K562 (cell line): ENCODE results near the gene SULT6B1. TPM values are rescaled to one million over a fixed set of nuclear protein-coding genes. Genes with fewer than 3 reads are reported as not detected.

Experiments
- ATAC-seq: fragments of 200-7000 bp; cut with Tn5 transposase; 3 replicates; pipeline ENCODE4 v1.9.1; 2020; ENCODE audit warnings: moderate library complexity
- BruUV-seq: library from RNA; stranded (reverse); fragments of 400-500 nt; replicated peaks from 2 replicates; lab custom pipeline; 2021; lab: Mats Ljungman, UMichigan
- CTCF ChIA-PET: fragments of 300-600 bp; formaldehyde crosslinking; extraction: SDS; loops from one replicate; lab custom pipeline; 2021; ENCODE audit warnings: low intra/inter-chr PET ratio; lab: Yijun Ruan, JAX
- POLR2A ChIA-PET: fragments of 300-600, 350-650 bp; sonication (Branson Sonifier 250); formaldehyde crosslinking; extraction: SDS; loops from one replicate; lab custom pipeline; 2021; ENCODE audit warnings: antibody characterized with exemption, inconsistent platforms; lab: Yijun Ruan, JAX
- DNase-seq, 4 experiments: peaks; one replicate each; pipeline versions ENCODE4 v3.0.0 to v3.0.0-alpha.2; 2011 to 2018; ENCODE audit warnings: low spot score in 3 of 4, mixed read lengths in 3 of 4; ENCODE audit errors: extremely low read depth in 1 of 4
- FAIRE-seq: peaks from 2 replicates; lab custom pipeline; 2011; peaks lifted over from hg19 to GRCh38; lab: Jason Lieb, UNC
- H2AFZ ChIP-seq: 2 replicates; pipeline ENCODE4 v1.6.0; 2011; ENCODE audit warnings: low read depth, low read length, control low read depth, inconsistent platforms
- H3K27ac ChIP-seq: fragments of 200-600 bp; 3 replicates; pipeline ENCODE4 v1.8.0; 2011; ENCODE audit warnings: low read depth, mild to moderate bottlenecking, control low read depth, inconsistent platforms, low read length, moderate library complexity, mixed read lengths; ENCODE audit errors: extremely low read depth
- H3K27me3 ChIP-seq, 2 experiments: fragments of 300-600 bp in 1 of 2; 2 replicates in 1 of 2; 3 replicates in 1 of 2; pipeline versions ENCODE4 v1.6.0 to v1.8.0; 2011; ENCODE audit warnings: inconsistent platforms in 2 of 2, low read length in 2 of 2, mild to moderate bottlenecking in 1 of 2, mixed read lengths in 1 of 2, moderate library complexity in 1 of 2; ENCODE audit not compliant: control insufficient read depth in 2 of 2, insufficient read depth in 2 of 2
- H3K36me3 ChIP-seq: fragments of 300-600 bp; 3 replicates; pipeline ENCODE4 v1.8.0; 2011; ENCODE audit warnings: mild to moderate bottlenecking, low read length, inconsistent platforms; ENCODE audit not compliant: control insufficient read depth, insufficient read depth
- H3K4me1 ChIP-seq, 2 experiments: fragments of 200-600 bp in 1 of 2; replicated peaks in 1 of 2; 2 replicates in 1 of 2; 3 replicates in 1 of 2; pipeline versions ENCODE4 v1.5.1 to v1.8.0; 2011; ENCODE audit warnings: inconsistent platforms in 2 of 2, low read length in 2 of 2, mild to moderate bottlenecking in 1 of 2, mixed read lengths in 1 of 2, moderate library complexity in 1 of 2; ENCODE audit not compliant: control insufficient read depth in 2 of 2, insufficient read depth in 2 of 2
- H3K4me2 ChIP-seq: 2 replicates; pipeline ENCODE4 v1.6.1; 2011; ENCODE audit warnings: low read length, control low read depth, inconsistent platforms, mixed read lengths; ENCODE audit not compliant: insufficient read depth
- H3K4me3 ChIP-seq: fragments of 200-600 bp; sonication (generic), shearing (Covaris generic); 2 replicates; pipeline ENCODE4 v1.5.1; 2016; ENCODE audit warnings: control low read depth, inconsistent platforms
- H3K79me2 ChIP-seq: fragments of 200-600 bp; 3 replicates; pipeline ENCODE4 v1.8.0; 2011; ENCODE audit warnings: low read length, inconsistent platforms; ENCODE audit not compliant: control insufficient read depth, insufficient read depth
- H3K9ac ChIP-seq, 2 experiments: 2 replicates each; pipeline versions ENCODE4 v1.6.0 to v1.6.1; 2011; ENCODE audit warnings: low read depth in 2 of 2, low read length in 2 of 2, control low read depth in 1 of 2, inconsistent platforms in 1 of 2, mild to moderate bottlenecking in 1 of 2, mixed read lengths in 1 of 2; ENCODE audit not compliant: insufficient read depth in 1 of 2
- H3K9me1 ChIP-seq: one replicate; pipeline ENCODE4 v1.6.0; 2011; ENCODE audit warnings: inconsistent platforms, mild to moderate bottlenecking, low read length, moderate library complexity; ENCODE audit not compliant: control insufficient read depth, insufficient read depth
- H3K9me3 ChIP-seq: replicated peaks from 2 replicates; pipeline ENCODE4 v1.5.1; 2011; ENCODE audit warnings: low read depth, low read length, inconsistent platforms; ENCODE audit not compliant: control insufficient read depth, insufficient read depth
- H4K20me1 ChIP-seq: replicated peaks from 2 replicates; pipeline ENCODE4 v1.6.1; 2011; ENCODE audit warnings: low read length, inconsistent platforms, mixed read lengths; ENCODE audit not compliant: control insufficient read depth, insufficient read depth
- ATF7 ChIP-seq: fragments of 450-650 bp; IDR thresholded peaks from 2 replicates; pipeline ENCODE4 v1.7.1; 2014; ENCODE audit warnings: mild to moderate bottlenecking, moderate library complexity
- FOXA3 ChIP-seq, 2 experiments: fragments of 450-650 bp in 1 of 2; sonication (generic) in 1 of 2; formaldehyde crosslinking; IDR thresholded peaks in 1 of 2; conservative IDR thresholded peaks in 1 of 2; 2 replicates each; pipeline versions ENCODE4 v1.4.0 to v1.8.0; 2020 to 2022; ENCODE audit warnings: mild to moderate bottlenecking in 2 of 2, missing genetic modification reagents in 1 of 2
- GABPA ChIP-seq: fragments of 200-800 bp; sonication (Bioruptor generic); conservative IDR thresholded peaks from 2 replicates; pipeline ENCODE4 v1.6.1; 2016; ENCODE audit warnings: low read depth, missing genetic modification characterization, missing compliant biosample characterization
- HMBOX1 ChIP-seq: sonication (generic); IDR thresholded peaks from 2 replicates; pipeline ENCODE4 v1.6.1; 2016
- TEAD1 ChIP-seq, 2 experiments: fragments of 450-650 bp in 1 of 2; sonication (generic) in 1 of 2; formaldehyde crosslinking; IDR thresholded peaks; 2 replicates each; pipeline versions ENCODE4 v1.4.0 to v1.8.0; 2020 to 2022; ENCODE audit warnings: mild to moderate bottlenecking in 2 of 2, missing genetic modification reagents in 1 of 2
- ZBTB43 ChIP-seq: sonication (generic); formaldehyde crosslinking; IDR thresholded peaks from 2 replicates; pipeline ENCODE4 v1.8.0; 2023; ENCODE audit warnings: mild to moderate bottlenecking, missing genetic modification reagents
- ZFX ChIP-seq: sonication (generic); formaldehyde crosslinking; IDR thresholded peaks from 2 replicates; pipeline ENCODE4 v1.8.0; 2022; ENCODE audit warnings: mild to moderate bottlenecking, missing genetic modification reagents, moderate library complexity
- ZNF316 ChIP-seq: fragments of 450-650 bp; IDR thresholded peaks from 2 replicates; pipeline ENCODE4 v1.6.1; 2016
- WGBS: fragments of 100-300 bp; shearing (Covaris generic); methylation state at CpG from one replicate; pipeline ENCODE4 v1.1.6; 2016; ENCODE audit warnings: low coverage, mixed read lengths; ENCODE audit not compliant: insufficient coverage; ENCODE audit errors: missing lambda C conversion rate; 5-methylcytosine and 5-hydroxymethylcytosine counted together
- in situ Hi-C: fragments of 300-500 bp; cut with MboI; formaldehyde crosslinking; loops from 4 replicates; pipeline ENCODE4 v1.15.0; 2018; ENCODE audit warnings: inconsistent platforms, mixed read lengths
- intact Hi-C: fragments of 100-400 bp; cut with micrococcal nuclease; formaldehyde crosslinking; loops from 2 replicates; pipeline ENCODE4 v1.14.2; 2022
- polyA plus RNA-seq, 8 experiments: library from polyadenylated mRNA; depleted of rRNA in 4 of 8; stranded (reverse) in 5 of 8; unstranded in 3 of 8; fragments of >200 nt; fragmentation: Nextera tagmentation in 2 of 8; fragmentation: Illumina TruSeq in 1 of 8; extraction: Ambion mirVana in 2 of 8; extraction: Trizol in 1 of 8; gene quantifications; 2 replicates each; pipeline versions ENCODE4 v1.2.1 to v1.2.3, GENCODE V29; 2011 to 2014; ENCODE audit warnings: inconsistent platforms in 1 of 8, missing spikeins in 1 of 8
- total RNA-seq, 7 experiments: library from RNA; depleted of rRNA in 6 of 7; stranded (reverse); fragments of >200 nt in 6 of 7; fragmentation: Illumina TruSeq in 2 of 7; extraction: Trizol in 2 of 7; gene quantifications; 2 replicates each; pipeline versions ENCODE4 v1.2.1 to v1.2.3, GENCODE V29; 2011 to 2021; ENCODE audit warnings: low replicate concordance in 1 of 7

The SULT6B1 gene
- total and polyA plus RNA-seq, 9 of the 15 experiments (the other 6 are each of a cell fraction or from before 2014, with no cell fraction given), result not detected

DNA sequence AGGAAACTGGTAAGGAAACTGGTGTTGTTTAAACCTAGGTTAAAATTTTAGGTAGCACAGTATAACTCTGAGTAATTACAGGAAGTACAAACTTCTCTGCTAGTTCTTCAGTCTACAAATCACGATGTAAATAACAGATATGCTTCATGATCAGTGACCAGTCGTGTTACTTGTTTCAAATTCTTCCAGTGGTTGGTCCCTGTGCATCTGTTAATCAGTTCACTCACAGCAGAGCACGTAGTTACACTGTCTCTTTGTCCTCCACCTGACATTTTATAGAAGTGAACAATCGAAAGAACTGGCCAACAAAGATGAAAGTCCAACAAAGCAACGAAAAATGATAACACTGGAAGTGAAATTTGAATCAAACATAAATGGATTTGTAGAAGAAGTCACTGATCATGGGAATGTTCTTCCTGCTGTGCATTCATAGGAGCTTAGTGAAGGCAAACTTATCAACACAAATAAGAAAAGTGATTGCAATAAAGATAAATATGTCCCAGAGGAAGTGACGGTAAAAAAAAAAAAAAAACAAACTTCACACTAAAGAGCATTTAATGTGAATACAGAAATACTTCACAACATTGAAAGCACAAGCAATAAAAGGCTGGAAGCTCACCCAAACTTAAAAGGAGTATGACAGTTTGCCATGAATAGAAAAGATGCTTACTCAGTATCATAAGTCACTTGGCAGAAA, 38.7 kb downstream of the SULT6B1 start:
- H3K79me2 ChIP-seq, result peaks cover 12% of the 10 kb centered on the region
- DNase-seq, result peak in 2 of 4 experiments; percentile 6 to 16

More for the DNA sequence above, 38.7 kb downstream of the SULT6B1 start:
- TF ChIP-seq ZNF316 (0 out of 2 replicates have a peak, but pooled peaks have one; percentile 21), ZBTB43 (no peak), ZFX (CRISPR knock-in tag) (no peak), HMBOX1 (peak; percentile 60; the same call in 1 of the 2 replicates), TEAD1 (CRISPR knock-in tag; IDR thresholded peaks at IDR 0.05) (no peak), GABPA (tag) (peak; percentile 35), ATF7 (no peak), FOXA3 (CRISPR knock-in tag; conservative IDR thresholded peaks at IDR 0.05 in 1 of 2, IDR thresholded peaks at IDR 0.05 in 1 of 2) (no peak)
- Histone ChIP-seq H3K27ac (no peak overlapping the region), H3K9me3 (no peaks in the 10 kb centered on the region), H3K4me1 (peaks cover 2 to 7% of the 10 kb centered on the region in 2 experiments; a peak in 3 of 5 replicates), H3K9ac (no peak overlapping the region), H3K36me3 (peaks cover 26% of the 10 kb centered on the region; the same call in 2 of the 3 replicates), H3K4me3 (no peak overlapping the region), H4K20me1 (no peaks in the 10 kb centered on the region), H3K27me3 (no peaks in the 10 kb centered on the region), H3K4me2 (no peak overlapping the region), H2AFZ (no peak overlapping the region), H3K9me1 (no peaks in the 10 kb centered on the region)
- 12% methylated on average over 6 of the region's 6 CpGs for WGBS
- in situ Hi-C loops (loop anchor here (10.0 kb wide), 1 partner anchor 725 kb away; no protein-coding TSS in a partner anchor), intact Hi-C loops (no loop called here)
- ChIA-PET POLR2A (no interaction called here), CTCF (no interaction called here)
- ATAC-seq (peak; percentile 66), FAIRE-seq (peak; percentile 54)
- no TSS peak for BruUV-seq
